Heart left ventricle (tissue), 16 donors: ENCODE data around the gene ATP9A. TPM values are rescaled to one million over a fixed set of nuclear protein-coding genes. Genes with fewer than 3 reads are reported as not detected.
"Not testable (repeated sequence)": the region's sequence is repeated elsewhere in the genome, so short reads cannot be mapped to it uniquely, and the experiment has no call there.

Experiments
- ATAC-seq, 4 donors: fragments of 200-7000 bp; cut with Tn5 transposase; one replicate each; pipeline ENCODE4 v1.9.1; 2020 to 2022; ENCODE audit warnings: moderate library complexity in 4 of 4, mild to moderate bottlenecking in 3 of 4, moderate number of reproducible peaks in 1 of 4
- DNase-seq, 5 donors: peaks; one replicate each; pipeline ENCODE4 v3.0.0-alpha.2; 2020
- H3K27ac ChIP-seq, 12 donors: fragments of 200-600 bp; sonication (generic) in 4 of 12; one replicate each; pipeline versions ENCODE4 v1.5.0 to v1.8.0; 2016 to 2022; ENCODE audit warnings: mild to moderate bottlenecking in 2 of 12
- H3K27me3 ChIP-seq, 9 donors: fragments of 200-600 bp; sonication (generic) in 2 of 9; one replicate each; pipeline versions ENCODE4 v1.5.1 to v1.8.0; 2016 to 2022; ENCODE audit warnings: mild to moderate bottlenecking in 3 of 9
- H3K36me3 ChIP-seq, 9 donors: fragments of 200-600 bp; sonication (generic) in 2 of 9; one replicate each; pipeline versions ENCODE4 v1.5.0 to v1.8.0; 2018 to 2022; ENCODE audit warnings: mild to moderate bottlenecking in 2 of 9
- H3K4me1 ChIP-seq, 12 donors: fragments of 200-600 bp; sonication (generic) in 4 of 12; one replicate each; pipeline versions ENCODE4 v1.5.0 to v1.8.0; 2016 to 2022; ENCODE audit warnings: mild to moderate bottlenecking in 3 of 12
- H3K4me3 ChIP-seq, 12 donors: fragments of 200-600 bp; sonication (generic) in 4 of 12; one replicate each; pipeline versions ENCODE4 v1.5.0 to v1.8.0; 2017 to 2022; ENCODE audit warnings: mild to moderate bottlenecking in 9 of 12, moderate library complexity in 4 of 12
- H3K9me3 ChIP-seq, 12 donors: fragments of 200-600 bp; sonication (generic) in 4 of 12; one replicate each; pipeline versions ENCODE4 v1.5.0 to v1.8.0; 2016 to 2022; ENCODE audit warnings: mild to moderate bottlenecking in 1 of 12
- POLR2A ChIP-seq, 2 donors: fragments of 450-650 bp; IDR thresholded peaks; one replicate each; pipeline ENCODE4 v1.6.1; 2017; ENCODE audit warnings: antibody characterized with exemption in 2 of 2, mild to moderate bottlenecking in 2 of 2, moderate library complexity in 2 of 2
- WGBS, 4 donors: extraction: QIAGEN DNeasy Blood & Tissue Kit in 2 of 4; methylation state at CpG; one replicate each; pipeline versions ENCODE4 v1.1.5 to v1.1.7; 2013 to 2018; 5-methylcytosine and 5-hydroxymethylcytosine counted together
- intact Hi-C, 10 donors: fragments of 100-400 bp; cut with DNase I; formaldehyde crosslinking; loops; one replicate each; pipeline versions ENCODE4 v1.11.1 to v1.14.2; 2022
- polyA plus RNA-seq, 2 donors: library from polyadenylated mRNA; stranded (reverse); fragments of 200-250 nt; gene quantifications; one replicate each; pipeline ENCODE4 v1.2.3, GENCODE V29; 2013
- total RNA-seq, 9 donors: library from RNA; depleted of rRNA in 2 of 9; stranded (reverse); fragments of >200 nt in 2 of 9; fragmentation: NEBNext Ultra II Directional in 3 of 9; extraction: Animal tissue kit (Norgen Biotek cat#: 25700) in 3 of 9; gene quantifications; one replicate each; pipeline versions ENCODE4 v1.1.0 to v1.2.4, GENCODE V29; 2016 to 2023
- TF ChIP-seq, protein P1 (sequence below), 12 donors: fragments of 200-600 bp; sonication (generic) in 4 of 12; IDR thresholded peaks; one replicate each; pipeline versions ENCODE4 v1.5.0 to v1.8.0; 2018 to 2022; ENCODE audit warnings: antibody characterized with exemption in 12 of 12, mild to moderate bottlenecking in 5 of 12
- donor health status: ischemic (EF 13 %, LVEDD 7.1; RV severe dilation, severe dysfunction).
- donor health status: healthy with polysubstance abuse.
- donor health status: DM: no; HTN: yes; CAD: no.
- donor health status: DM: no; HTN: no; CAD: no.
- donor health status: ischemic (EF 25% LVEDD 6.9; RV normal size, moderate dysfunction).
- donor health status: ischemic (EF 25% LVEDD 5.7; RV mildly dilated, moderate dysfunction).
- donor health status: healthy.
- donor health status: DM: yes; HTN: yes; CAD: no.
- donor health status: ischemic (EF 35%, LVEDD 5.7; RV mildly dilated, moderate dysfunction).
- donor health status: nonischemic (EF 11% LVEDD 7.7; RV severe dilation, severe dysfunction).
- donor health status: DM: yes; HTN: yes; CAD: no.
- donor health status: PGD.
- donor health status: ischemic (EF 29% LVEDD 5.4; RV normal size, mild dysfunction).
- donor health status: nonischemic (EF 23%, LVEDD 6.1; RV moderate dilation, normal function).

Gene ATP9A
- total and polyA plus RNA-seq, 11 donors = 4.4 to 36.4 (median 27.6) TPM

DNA sequence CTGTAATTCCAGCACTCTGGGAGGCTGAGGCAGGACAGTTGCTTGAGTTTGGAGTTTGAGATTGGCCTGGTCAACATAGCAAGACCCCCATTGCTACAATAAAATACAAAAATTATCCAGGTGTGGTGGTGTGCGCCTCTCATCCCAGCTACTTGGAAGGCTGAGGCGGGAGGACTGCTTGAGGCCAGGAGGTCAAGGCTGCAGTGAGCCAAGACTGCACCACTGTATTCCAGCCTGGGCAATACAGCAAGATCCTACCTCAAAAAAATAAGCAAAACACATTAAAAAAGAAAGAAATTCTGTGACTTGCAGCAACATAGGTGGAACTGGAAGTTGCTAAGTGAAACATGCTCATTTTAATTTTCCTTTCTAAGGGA, 119.6 kb downstream of the ATP9A start:
- no peak for ATAC-seq
- TF ChIP-seq, protein P1, sequence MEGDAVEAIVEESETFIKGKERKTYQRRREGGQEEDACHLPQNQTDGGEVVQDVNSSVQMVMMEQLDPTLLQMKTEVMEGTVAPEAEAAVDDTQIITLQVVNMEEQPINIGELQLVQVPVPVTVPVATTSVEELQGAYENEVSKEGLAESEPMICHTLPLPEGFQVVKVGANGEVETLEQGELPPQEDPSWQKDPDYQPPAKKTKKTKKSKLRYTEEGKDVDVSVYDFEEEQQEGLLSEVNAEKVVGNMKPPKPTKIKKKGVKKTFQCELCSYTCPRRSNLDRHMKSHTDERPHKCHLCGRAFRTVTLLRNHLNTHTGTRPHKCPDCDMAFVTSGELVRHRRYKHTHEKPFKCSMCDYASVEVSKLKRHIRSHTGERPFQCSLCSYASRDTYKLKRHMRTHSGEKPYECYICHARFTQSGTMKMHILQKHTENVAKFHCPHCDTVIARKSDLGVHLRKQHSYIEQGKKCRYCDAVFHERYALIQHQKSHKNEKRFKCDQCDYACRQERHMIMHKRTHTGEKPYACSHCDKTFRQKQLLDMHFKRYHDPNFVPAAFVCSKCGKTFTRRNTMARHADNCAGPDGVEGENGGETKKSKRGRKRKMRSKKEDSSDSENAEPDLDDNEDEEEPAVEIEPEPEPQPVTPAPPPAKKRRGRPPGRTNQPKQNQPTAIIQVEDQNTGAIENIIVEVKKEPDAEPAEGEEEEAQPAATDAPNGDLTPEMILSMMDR (IDR thresholded peaks at IDR 0.05) = no peak
- TF ChIP-seq POLR2A (IDR thresholded peaks at IDR 0.05) = no peak
- Histone ChIP-seq H3K4me3 (no peak overlapping the region), H3K9me3 (no peaks in the 10 kb centered on the region), H3K27ac (no peak overlapping the region), H3K27me3 (no peaks in the 10 kb centered on the region), H3K36me3 (peaks cover 0 to 26% (median 2%) of the 10 kb centered on the region in 9 donors), H3K4me1 (peaks cover 0 to 25% (median 0%) of the 10 kb centered on the region in 12 donors)
- intact Hi-C loops = loop anchor here in 1 of 10 donors (10.0 kb wide), 1 partner anchor 316 kb away; no protein-coding TSS in a partner anchor
- no peak for DNase-seq
- 94 to 100% (median 97%) methylated on average over 2 of the region's 2 CpGs for WGBS, 4 donors

DNA sequence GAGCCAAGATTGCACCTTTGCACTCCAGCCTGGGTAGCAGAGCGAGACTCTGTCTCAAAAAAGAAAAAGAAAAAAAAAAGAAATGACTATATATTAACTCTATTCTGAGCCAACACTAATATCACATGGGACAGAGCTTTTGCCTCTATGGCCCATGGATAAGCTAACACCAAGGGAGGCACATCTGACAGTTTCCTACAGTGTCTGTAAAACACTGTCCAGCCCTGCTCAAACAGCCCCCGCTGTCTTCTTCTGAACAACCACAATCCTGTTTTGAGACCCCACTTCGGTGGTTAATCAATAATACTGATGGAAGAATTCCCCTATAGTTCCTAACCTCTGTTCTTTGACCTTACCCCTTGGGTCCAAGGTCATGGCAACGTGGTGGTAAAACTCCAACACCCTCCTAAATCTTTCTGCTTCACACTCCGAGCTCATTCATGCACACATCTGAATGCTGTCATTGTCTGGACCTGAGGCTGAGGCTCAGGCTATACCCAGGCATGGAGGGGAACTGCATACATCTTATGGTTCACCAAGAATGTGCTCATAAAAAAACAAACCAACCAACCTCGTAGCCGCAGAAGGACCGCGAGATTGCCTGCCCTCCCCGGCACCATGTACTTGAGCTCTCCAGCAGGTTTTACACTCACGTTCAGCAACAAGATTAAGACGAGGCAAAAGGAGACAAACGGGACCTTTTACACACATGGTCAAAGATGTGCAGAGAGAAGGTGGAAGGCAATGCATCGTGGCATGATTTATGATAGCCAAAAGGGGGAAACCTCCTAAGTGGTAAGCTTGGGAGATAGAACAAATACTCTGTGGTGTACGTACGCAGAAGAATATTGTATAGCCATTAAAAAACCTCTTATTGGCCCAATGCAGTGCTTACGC, 120.3 kb downstream of the ATP9A start:
- DNase-seq = no peak
- intact Hi-C loops = loop anchor here in 1 of 10 donors (10.0 kb wide), 1 partner anchor 317 kb away; no protein-coding TSS in a partner anchor
- H3K4me3 ChIP-seq = no peak overlapping the region
- H3K9me3 ChIP-seq = no peaks in the 10 kb centered on the region
- H3K36me3 ChIP-seq = peaks cover 0 to 26% (median 2%) of the 10 kb centered on the region in 9 donors
- ATAC-seq = no peak
- 87 to 92% (median 89%) methylated on average over 17 of the region's 17 CpGs for WGBS, 4 donors
- no peak overlapping the region for H3K27ac ChIP-seq
- peaks cover 0 to 25% (median 0%) of the 10 kb centered on the region in 12 donors for H3K4me1 ChIP-seq
- H3K27me3 ChIP-seq = no peaks in the 10 kb centered on the region
- TF ChIP-seq POLR2A (IDR thresholded peaks at IDR 0.05) = no peak
- TF ChIP-seq, protein P1 (IDR thresholded peaks at IDR 0.05) = no peak

DNA sequence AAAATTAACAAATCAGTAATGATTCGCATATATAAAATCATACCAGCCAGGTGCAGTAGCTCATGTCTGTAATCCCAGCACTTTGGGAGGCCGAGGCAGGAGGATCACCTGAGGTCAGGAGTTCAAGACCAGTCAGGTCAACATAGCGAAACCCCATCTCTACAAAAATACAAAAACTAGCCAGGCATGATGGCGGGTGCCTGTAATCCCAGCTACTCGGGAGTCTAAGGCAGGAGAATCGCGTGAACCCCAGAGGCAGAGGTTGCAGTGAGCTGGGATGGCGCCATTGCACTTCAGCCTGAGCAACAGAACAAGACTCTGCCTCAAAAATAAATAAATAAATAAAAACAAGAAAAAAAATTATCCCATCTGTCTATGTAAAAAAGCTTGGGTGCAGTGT, 124.4 kb downstream of the ATP9A start:
- peaks cover 0 to 17% (median 0%) of the 10 kb centered on the region in 9 donors for H3K36me3 ChIP-seq
- H3K27me3 ChIP-seq, H3K9me3 ChIP-seq, H3K4me1 ChIP-seq, H3K4me3 ChIP-seq, ATAC-seq, H3K27ac ChIP-seq, DNase-seq: not testable (repeated sequence)
- intact Hi-C loops = loop anchor here in 3 of 10 donors (2.0 to 10.0 kb wide), 4 partner anchors 321 to 503 kb away; no protein-coding TSS in a partner anchor
- WGBS, 4 donors = 96 to 98% (median 97%) methylated on average over 8 of the region's 8 CpGs

DNA sequence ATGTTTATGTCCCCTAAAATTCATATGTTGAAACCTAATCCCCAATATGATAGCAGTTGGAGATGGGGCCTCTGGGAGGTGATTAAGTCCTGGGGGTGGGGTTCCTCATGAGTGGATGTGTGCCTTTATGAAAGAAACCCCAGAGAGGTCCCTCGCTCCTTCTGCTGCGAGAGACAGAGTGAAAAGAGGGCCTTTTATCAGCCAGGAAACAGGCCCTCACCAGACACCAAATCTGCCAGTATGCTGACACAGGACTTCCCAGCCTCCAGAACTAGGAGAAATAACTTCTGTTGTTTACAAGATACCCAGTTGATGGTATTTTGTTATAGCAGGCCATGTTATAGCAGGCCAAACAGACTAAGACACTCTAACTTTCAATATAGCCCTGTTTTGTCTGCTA, 124.8 kb downstream of the ATP9A start:
- ATAC-seq (no peak), DNase-seq (no peak)
- WGBS, 4 donors = 50 to 85% (median 65%) methylated on average over 2 of the region's 2 CpGs
- Histone ChIP-seq H3K36me3 (peaks cover 0 to 15% (median 0%) of the 10 kb centered on the region in 9 donors), H3K27me3 (no peaks in the 10 kb centered on the region), H3K9me3 (no peaks in the 10 kb centered on the region), H3K4me3 (no peak overlapping the region), H3K27ac (no peak overlapping the region), H3K4me1 (peaks cover 0 to 7% (median 0%) of the 10 kb centered on the region in 12 donors)
- intact Hi-C loops = loop anchor here in 3 of 10 donors (2.0 to 10.0 kb wide), 4 partner anchors 321 to 504 kb away; no protein-coding TSS in a partner anchor
- TF ChIP-seq, protein P1 (IDR thresholded peaks at IDR 0.05) = no peak
- no peak for TF ChIP-seq POLR2A (IDR thresholded peaks at IDR 0.05)
